Activated CD4-positive, alpha-beta T cell treated with anti-CD3 and anti-CD28 coated beads, Interleukin-2, amount 50 U/mL, for 24 hours (primary cell): ENCODE results near the gene SNAPC3.

Source experiments
- DNase-seq, 2 donors: peaks; one replicate each; pipeline ENCODE4 v3.0.0-alpha.2; 2020; ENCODE audit warnings: low read depth in 1 of 2, low spot score in 1 of 2

Gene SNAPC3

DNA sequence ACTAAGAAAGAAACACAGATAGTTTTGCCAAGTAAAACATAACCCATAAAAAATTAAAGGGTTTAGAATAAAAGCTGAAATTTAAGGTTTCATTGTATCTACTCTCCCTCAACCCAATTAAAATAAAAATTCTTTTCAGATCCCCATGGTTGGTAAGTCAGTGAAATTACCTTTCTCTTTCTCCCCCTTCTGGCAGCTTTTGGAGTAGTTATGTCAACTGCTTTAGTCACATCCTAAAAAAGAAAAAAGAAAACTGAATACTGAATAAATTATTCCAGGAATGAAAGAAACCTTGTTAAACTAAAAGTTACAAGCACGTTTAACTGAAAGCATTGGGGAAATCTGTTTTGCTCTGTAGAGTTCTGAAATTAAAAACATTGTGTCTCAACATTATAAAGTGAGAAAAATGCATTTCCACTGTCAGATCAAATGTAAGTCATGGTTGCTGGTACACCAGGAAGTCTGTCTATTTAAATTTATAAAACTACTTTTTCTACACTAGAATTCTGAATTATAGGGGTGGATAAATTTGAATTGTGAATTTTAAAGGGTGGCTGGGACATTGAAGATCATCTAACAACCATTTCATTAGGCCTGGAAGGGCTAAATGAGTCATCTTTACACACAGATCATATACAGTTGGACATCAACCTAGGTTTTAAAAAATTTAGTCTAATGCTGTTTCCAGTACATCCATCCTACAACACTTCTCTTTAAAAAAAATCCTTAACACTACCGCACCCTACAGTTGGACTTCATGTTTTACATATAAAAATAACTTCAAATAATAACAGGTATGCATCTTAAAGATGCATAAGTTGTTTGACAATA is 63.4 kb downstream of the SNAPC3 start:
- no peak for DNase-seq

DNA sequence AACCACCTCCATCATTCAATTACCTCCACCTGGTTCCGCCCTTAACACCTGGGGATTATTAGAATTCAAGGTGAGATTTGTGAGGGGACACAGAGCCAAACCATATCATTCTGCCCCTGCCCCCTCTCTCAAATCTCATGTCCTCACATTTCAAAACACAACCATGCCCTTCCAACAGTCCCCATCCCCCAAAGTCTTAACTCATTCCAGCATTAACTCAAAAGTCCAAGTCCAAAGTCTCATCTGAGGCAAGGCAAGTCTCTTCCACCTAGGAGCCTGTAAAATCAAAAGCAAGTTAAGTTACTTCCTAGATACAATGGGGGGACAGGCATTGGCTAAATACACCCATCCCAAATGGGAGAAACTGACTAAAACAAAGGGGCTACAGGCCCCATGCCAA is 69.3 kb downstream of the SNAPC3 start:
- no peak for DNase-seq

DNA sequence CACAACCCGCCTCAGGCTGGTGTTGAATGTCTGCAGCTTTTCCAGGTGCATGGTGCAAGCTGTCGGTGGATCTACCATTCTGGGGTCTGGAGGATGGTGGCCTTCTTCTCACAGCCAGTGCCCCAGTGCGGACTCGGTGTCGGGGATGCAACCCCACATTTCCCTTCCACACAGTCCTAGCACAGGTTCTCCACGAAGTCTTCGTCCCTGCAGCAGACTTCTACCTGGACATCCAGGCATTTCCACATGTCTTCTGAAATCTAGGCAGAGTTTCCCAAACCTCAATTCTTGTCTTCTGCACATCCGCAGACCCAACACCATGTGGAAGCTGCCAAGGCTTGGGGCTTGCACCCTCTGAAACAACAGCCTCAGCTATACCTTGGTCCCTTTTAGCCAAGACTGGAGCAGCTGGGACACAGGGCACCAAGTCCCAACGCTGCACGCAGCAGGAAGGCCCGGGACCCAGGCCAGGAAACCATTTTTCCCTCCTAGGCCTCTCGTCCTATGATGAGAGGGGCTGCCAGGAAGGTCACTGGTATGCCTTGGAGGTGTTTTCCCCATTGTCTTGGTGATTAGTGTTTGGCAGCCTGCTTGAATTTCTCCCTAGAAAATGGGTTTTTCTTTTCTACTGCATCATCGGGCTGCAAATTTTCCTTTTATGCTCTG is 69.9 kb downstream of the SNAPC3 start:
- DNase-seq: no peak

DNA sequence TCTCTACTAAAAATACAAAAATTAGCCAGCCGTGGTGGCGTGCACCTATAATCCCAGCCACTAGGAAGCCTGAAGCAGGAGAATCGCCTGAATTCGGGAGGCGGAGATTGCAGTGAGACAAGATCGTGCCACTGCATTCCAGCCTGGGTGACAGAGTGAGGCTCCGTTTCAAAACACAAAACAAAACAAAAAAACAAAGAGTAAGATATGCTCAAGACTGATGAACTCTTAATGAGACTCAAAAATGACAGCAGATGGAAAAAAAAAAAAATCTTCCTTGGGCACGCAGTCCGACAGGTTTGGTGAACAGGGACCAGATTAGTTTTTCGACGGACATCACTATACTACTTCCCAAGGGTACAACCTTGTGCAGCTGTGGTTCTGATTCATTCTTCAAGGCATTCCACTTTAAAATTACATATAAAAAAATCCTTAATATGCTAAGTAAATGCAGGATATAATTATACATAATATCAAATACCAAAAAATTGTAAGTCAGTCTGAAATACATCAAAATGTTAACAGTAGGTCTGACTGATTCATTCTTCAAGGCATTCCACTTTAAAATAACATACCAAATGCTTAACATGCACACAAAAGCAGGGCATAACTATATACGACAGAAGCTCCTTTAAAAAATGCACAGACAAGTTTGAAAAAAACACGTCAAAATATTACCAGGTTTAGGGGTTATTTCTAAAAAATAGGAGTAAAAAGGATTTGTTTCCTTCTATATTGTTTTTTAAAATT is 75.7 kb downstream of the SNAPC3 start:
- DNase-seq: no peak

DNA sequence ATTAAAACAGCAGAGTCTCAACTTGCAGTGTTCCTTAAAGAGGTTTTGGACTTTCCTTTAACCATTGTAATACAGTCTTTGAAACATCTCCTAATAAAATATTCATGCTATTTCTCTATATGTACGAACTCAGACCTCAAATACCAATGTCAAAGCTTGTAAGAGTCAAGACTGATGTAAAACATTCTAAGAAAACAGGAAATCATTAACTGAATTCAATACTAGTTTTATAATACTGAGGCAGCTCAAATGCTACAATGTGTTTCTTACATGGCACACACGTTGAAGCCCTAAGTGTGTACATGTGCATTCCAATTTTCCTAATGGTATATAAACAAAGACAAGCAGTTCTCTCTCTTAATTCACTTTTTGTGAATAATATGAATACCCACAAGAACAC is 76.5 kb downstream of the SNAPC3 start:
- DNase-seq: no peak

DNA sequence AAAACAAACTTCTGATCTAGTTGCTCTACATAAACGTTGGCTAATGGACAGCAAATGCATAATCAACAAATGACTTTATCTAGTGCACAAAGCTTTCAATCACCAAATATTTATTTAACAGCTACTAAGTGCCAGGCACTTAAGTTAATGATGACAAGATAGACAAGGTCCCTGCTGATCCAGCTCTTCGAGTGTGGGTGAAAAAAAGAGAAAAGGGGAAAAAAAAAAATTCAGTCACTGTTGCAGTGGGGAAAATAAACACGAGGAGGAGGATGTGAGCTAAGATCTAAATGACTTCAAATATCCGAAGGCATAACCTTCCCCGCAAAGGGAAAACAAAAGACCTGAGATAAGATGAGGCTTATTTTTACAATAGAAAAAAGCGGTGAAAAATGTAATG is 78.5 kb downstream of the SNAPC3 start:
- no peak for DNase-seq

DNA sequence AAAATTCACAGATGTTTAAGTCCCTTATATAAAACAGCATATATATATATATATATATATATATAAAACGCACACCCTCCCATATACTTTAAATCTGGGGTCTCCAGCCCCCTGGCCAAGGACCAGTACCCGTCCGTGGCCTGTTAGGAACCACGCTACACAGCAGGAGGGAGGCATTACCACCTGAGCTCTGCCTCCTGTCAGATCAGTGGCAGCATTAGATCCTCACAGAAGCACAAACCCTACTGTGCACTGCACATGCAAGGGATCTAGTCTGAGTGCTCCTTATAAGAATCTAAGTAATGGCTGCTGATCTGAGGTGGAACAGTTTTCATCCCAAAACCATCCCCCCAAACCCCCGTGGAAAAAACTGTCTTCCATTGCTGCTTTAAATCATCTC is 79.1 kb downstream of the SNAPC3 start:
- DNase-seq: no peak

DNA sequence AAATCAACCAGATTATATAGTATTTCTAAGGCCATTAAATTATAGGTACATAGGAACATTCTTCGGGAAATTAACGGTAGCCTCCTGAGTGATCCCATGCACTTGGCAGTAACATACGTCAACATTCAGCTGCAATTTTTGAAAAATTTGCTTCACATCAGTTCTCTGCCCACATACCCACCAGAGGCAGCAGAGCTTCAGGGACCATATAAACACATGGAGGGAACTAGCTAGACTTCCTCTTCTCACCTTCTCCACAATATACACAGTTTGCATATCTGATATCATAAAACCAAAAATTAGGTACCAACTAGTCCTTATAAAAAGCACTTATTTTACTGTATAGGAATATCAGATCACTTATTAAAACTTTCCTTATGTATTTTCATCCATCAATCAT is 83.2 kb downstream of the SNAPC3 start:
- DNase-seq: no peak

DNA sequence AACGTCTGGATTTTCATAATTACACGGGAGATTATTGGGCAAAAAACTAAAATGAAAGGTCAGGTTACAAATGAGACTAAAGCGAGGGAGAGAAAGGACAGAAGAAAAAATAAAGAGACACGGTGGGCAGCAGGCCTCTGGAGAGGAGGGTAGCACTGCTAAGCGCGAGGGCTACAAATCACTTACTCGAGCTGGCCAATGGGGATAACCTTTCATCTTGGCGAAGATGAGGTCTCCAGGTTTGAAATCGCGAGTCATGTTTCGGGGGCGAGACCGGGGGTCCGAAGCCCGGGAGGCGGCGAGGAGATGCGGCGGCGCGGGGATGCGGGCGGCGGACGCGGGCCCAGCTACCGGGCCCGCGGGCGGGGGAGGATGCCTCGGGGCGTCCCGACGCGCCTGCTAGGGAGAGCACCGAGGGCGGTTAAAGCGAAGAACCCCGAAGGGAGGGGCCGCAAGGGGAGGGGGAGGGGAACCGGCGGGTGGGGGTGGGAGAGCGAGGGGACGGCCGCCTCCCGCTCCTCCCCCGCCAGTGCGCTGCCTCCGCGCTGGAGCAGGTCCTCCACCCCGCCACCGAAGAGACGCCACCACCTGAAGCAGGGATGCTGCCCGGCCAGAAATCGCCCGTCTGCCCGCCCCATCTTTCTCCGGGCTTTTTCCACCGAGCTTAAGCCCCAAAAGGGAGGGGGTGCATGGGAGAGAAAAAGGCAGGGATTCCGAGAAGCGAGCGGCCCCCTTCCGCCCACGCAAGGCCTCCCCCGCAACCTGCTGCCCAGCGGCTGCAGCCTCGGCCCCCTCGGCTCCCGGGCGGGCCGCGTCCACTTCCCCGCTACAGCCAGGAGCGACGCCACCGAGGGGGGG is 87.5 kb downstream of the SNAPC3 start:
- peak; percentile 29 to 42 for DNase-seq

DNA sequence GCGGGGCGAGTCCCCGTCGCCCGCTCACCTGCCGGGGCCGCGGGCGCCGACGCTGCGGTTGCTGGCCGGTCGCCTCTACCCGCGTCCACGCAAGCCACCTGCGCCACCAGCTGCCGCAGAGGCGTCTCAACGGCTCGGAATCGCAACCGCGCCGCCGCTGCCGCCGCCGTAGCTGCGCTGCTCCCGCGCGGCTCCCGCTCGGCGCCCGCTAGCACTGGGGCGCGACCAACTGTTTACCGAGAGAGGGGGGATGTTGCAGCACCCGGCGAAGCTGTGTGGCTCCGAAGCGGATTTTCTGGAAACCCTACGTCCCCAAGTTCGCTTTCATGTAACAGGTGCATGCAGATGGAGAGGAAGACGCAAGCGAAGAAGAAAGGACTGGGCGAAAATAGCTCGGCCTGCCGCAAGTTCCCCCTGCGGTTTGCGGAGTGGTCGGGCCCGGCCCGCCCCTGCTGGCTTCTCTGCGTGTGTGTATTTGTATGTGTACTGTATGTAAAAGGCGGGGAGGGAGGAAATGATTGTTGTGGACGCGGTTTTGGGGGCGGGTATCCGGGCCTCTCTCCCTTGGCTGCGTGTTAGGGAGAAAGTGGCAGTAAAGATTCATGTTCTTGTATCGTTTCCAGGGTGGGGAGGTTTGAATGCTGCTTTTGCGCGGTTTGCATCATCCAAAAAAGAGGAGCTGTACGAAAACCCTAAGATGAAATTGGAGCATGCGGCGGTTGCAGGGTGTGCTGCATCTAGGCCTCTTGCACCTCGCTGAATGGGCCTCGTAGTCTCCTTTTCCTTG is 88.3 kb downstream of the SNAPC3 start, which contains the start of gene PSIP1:
TSS of gene PSIP1 (minus strand) at position 182 of the 787 bp plus-strand sequence. CDS start 782 bp downstream, outside the sequence.
- peak; percentile 76 to 79 for DNase-seq
